ENCODE measurements around the gene SRSF2.
"Not testable (repeated sequence)": the region's sequence is repeated elsewhere in the genome, so short reads cannot be mapped to it uniquely, and the experiment has no call there.

The SRSF2 gene

DNA sequence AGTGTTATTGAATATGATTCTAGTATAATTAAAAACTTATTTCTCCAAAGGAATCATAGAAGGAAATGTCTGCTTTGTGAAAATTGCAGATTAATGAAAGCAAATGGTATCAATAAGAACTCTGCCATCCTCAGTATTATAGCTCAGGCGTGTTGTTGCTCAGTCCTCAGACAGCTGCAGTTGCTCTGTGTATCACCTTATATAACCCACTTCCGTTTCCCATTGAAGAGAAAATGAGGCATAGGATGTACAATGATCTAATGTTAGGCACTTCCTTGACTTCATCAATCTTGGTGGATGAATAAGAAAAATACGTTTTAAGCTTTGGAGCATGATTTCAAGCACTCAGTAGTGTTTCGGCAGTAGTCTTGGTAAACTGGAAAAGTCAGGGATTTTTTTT, 14.9 kb upstream of the SRSF2 start:
- H3K4me3 ChIP-seq (ENCODE audit: low read depth in 1 of 2, low read length in 2 of 2): no peak overlapping the region
- H3K36me3 ChIP-seq (ENCODE audit: insufficient read depth, low read length): peaks cover 34% of the 10 kb centered on the region

DNA sequence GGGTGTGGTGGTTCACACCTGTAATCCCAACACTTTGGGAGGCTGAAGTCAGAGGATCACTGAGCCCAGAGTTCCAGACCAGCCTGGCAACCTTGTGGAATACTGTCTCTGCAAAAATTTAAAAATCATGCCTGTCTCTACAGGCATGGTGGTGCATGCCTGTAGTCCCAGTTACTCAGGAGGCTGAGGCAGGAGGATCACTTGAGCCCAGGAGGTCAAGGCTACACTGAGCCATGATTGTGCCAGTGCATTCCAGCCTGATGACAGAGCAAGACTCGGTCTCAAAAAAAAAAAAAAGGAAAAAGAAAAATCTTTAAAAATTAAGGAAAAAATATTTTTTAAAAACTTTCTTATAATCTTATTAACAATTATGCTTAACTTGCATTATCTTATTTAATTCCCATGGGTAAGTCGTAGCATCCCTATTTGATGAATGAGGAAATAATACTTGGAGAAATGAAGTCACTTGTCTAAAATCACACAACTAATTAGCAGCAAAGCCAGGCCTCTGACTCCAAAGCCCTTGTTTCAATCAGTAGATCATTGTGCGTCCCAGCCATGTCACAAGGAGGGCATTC, 14.4 kb upstream of the SRSF2 start:
- H3K4me1 ChIP-seq (ENCODE audit: insufficient read depth, low read length): no peaks in the 10 kb centered on the region
- H3K9ac ChIP-seq (ENCODE audit: low read length): no peak overlapping the region
- H3K27me3 ChIP-seq (ENCODE audit: control insufficient read depth in 1 of 2, insufficient read depth in 2 of 2, low read length in 2 of 2): no peaks in the 10 kb centered on the region
- H3K4me3 ChIP-seq (ENCODE audit: low read depth in 1 of 2, low read length in 2 of 2): no peak overlapping the region
- H3K27ac ChIP-seq (ENCODE audit: low read depth, low read length): no peak overlapping the region
- H3K9me3 ChIP-seq (ENCODE audit: low read length): no peaks in the 10 kb centered on the region
- peaks cover 34% of the 10 kb centered on the region for H3K36me3 ChIP-seq (ENCODE audit: insufficient read depth, low read length)

More for the DNA sequence above, 14.9 kb upstream of the SRSF2 start:
- Histone ChIP-seq H3K9ac (ENCODE audit: low read length) (no peak overlapping the region), H3K27ac (ENCODE audit: low read depth, low read length) (no peak overlapping the region), H3K27me3 (ENCODE audit: control insufficient read depth in 1 of 2, insufficient read depth in 2 of 2, low read length in 2 of 2) (no peaks in the 10 kb centered on the region), H3K4me1 (ENCODE audit: insufficient read depth, low read length) (no peaks in the 10 kb centered on the region), H3K9me3 (ENCODE audit: low read length) (no peaks in the 10 kb centered on the region)

DNA sequence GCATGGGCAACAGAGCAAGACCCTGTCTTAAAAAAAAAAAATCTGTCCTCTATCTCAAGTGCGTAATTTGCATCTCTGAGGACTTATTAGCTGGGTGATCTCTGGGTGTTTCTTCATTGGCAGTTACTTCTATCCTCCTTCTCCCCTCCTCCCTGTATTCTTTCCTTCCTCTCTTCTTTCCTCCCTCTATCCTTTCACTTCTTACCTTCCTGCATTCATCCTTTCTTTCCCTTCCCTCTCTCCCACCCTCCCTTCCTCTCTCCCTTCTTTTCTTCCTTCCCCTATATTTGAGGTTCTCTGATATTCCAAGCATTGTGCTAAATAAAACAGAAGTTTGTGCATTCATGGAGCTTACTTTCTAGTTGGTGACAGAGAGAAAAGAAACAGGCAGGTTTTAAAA, 11.5 kb upstream of the SRSF2 start:
- Histone ChIP-seq H3K27ac (ENCODE audit: low read depth, low read length) (no peak overlapping the region), H3K9me3 (ENCODE audit: low read length) (no peaks in the 10 kb centered on the region), H3K4me3 (ENCODE audit: low read depth in 1 of 2, low read length in 2 of 2) (no peak overlapping the region), H3K36me3 (ENCODE audit: insufficient read depth, low read length) (peaks cover 46% of the 10 kb centered on the region), H3K9ac (ENCODE audit: low read length) (no peak overlapping the region), H3K27me3 (ENCODE audit: control insufficient read depth in 1 of 2, insufficient read depth in 2 of 2, low read length in 2 of 2) (no peaks in the 10 kb centered on the region), H3K4me1 (ENCODE audit: insufficient read depth, low read length) (no peaks in the 10 kb centered on the region)

DNA sequence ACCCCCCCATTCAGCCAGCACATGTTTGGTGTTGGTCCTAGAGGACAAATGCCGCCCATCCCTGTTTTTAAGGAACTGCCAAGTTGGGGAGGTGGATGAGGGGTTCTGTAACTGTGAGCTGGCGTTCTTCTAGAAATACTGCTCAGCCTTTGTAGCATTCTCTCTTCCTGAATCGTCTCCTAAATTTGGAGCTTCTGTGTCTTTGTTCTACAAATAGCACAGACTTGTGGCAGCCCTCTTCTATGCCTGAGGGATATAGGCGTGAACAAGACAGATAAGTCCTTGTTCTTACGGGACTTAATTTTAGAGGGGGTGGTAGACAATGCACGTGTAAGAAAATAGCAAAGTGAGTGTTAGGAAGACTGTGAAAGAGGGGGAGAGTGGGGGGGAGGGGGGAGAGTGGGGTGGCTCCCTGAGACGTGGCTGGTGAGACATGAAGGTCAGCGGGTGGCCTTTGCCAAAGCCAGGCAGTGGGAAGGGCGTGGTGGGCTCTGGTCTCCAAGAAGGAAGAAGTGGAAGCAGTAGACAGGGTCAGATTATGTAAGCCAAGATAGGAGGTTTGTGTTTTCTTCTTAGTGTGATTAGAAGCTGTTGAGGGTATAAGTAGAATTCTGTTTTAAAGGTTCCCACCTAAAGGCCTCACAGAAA, 10.7 kb upstream of the SRSF2 start:
- Histone ChIP-seq H3K9me3 (ENCODE audit: low read length) (no peaks in the 10 kb centered on the region), H3K4me1 (ENCODE audit: insufficient read depth, low read length) (no peaks in the 10 kb centered on the region), H3K27ac (ENCODE audit: low read depth, low read length) (no peak overlapping the region), H3K9ac (ENCODE audit: low read length) (no peak overlapping the region), H3K36me3 (ENCODE audit: insufficient read depth, low read length) (peaks cover 48% of the 10 kb centered on the region), H3K27me3 (ENCODE audit: control insufficient read depth in 1 of 2, insufficient read depth in 2 of 2, low read length in 2 of 2) (no peaks in the 10 kb centered on the region), H3K4me3 (ENCODE audit: low read depth in 1 of 2, low read length in 2 of 2) (no peak overlapping the region)

DNA sequence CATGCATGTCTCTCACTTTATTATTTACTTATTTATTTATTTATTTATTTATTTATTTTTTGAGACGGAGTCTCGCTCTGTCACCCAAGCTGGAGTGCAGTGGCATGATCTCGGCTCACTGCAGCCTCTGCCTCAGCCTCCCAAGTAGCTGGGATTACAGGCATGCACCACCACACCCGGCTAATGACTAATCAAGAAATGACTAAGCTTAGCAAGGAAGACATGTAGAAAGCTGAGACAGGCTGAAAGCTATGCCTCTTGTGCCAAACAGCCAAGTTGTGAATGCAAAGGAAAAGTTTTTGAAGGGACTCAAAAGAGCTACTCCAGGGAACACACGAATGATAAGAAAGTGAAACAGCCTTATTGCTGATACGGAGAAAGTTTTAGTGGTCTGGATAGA, 8.7 kb upstream of the SRSF2 start:
- not testable (repeated sequence) for H3K4me3 ChIP-seq (ENCODE audit: low read depth in 1 of 2, low read length in 2 of 2); H3K27ac ChIP-seq (ENCODE audit: low read depth, low read length); H3K4me1 ChIP-seq (ENCODE audit: insufficient read depth, low read length); H3K9me3 ChIP-seq (ENCODE audit: low read length); H3K9ac ChIP-seq (ENCODE audit: low read length); H3K27me3 ChIP-seq (ENCODE audit: control insufficient read depth in 1 of 2, insufficient read depth in 2 of 2, low read length in 2 of 2)
- H3K36me3 ChIP-seq (ENCODE audit: insufficient read depth, low read length): peaks cover 50% of the 10 kb centered on the region

DNA sequence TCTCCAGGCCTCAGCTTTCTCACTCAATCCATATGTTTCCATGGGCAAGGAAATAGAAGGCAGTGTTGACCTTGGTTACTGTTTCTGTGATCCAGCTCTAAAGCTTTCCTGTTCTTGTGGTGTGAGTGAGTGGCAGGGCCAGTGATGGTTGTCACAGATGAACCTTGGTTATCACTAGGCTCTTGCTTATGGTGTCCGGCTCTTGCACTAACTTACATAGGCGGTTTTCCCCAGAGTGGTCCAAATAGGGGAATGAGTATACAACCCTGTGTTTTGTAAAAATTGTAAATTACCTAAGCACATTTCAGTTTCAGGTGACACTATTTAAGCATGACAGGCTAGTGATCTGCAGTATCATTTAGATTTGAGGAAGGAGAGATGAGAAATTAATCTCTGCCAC, 7.6 kb upstream of the SRSF2 start:
- no peaks in the 10 kb centered on the region for H3K9me3 ChIP-seq (ENCODE audit: low read length)
- no peak overlapping the region for H3K27ac ChIP-seq (ENCODE audit: low read depth, low read length)
- H3K9ac ChIP-seq (ENCODE audit: low read length): no peak overlapping the region
- H3K4me3 ChIP-seq (ENCODE audit: low read depth in 1 of 2, low read length in 2 of 2): no peak overlapping the region
- H3K36me3 ChIP-seq (ENCODE audit: insufficient read depth, low read length): peaks cover 50% of the 10 kb centered on the region
- H3K27me3 ChIP-seq (ENCODE audit: control insufficient read depth in 1 of 2, insufficient read depth in 2 of 2, low read length in 2 of 2): no peaks in the 10 kb centered on the region
- peaks cover 16% of the 10 kb centered on the region for H3K4me1 ChIP-seq (ENCODE audit: insufficient read depth, low read length)

DNA sequence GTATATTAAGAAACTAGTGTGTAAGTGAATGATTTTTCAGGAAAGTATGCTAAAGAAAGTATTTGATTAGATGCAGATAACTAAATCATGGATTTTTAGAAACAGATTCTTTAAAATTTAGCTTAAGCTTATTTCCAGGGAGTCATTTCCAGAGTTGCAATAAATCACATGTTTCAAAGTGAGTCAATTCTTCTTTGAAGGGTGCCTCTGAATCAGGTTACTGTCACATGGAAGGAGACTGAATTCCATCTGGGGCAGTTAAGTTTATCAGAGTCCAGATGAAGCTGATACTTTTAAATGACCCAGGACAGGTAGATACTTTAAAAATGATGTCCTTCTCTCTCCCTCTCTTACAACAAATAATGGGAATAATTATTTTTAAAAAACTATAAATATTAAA, 5.8 kb upstream of the SRSF2 start:
- H3K4me1 ChIP-seq (ENCODE audit: insufficient read depth, low read length): peaks cover 31% of the 10 kb centered on the region
- H3K9me3 ChIP-seq (ENCODE audit: low read length): no peaks in the 10 kb centered on the region
- no peak overlapping the region for H3K9ac ChIP-seq (ENCODE audit: low read length)
- no peaks in the 10 kb centered on the region for H3K27me3 ChIP-seq (ENCODE audit: control insufficient read depth in 1 of 2, insufficient read depth in 2 of 2, low read length in 2 of 2)
- no peak overlapping the region for H3K4me3 ChIP-seq (ENCODE audit: low read depth in 1 of 2, low read length in 2 of 2)
- H3K27ac ChIP-seq (ENCODE audit: low read depth, low read length): no peak overlapping the region
- peaks cover 50% of the 10 kb centered on the region for H3K36me3 ChIP-seq (ENCODE audit: insufficient read depth, low read length)

DNA sequence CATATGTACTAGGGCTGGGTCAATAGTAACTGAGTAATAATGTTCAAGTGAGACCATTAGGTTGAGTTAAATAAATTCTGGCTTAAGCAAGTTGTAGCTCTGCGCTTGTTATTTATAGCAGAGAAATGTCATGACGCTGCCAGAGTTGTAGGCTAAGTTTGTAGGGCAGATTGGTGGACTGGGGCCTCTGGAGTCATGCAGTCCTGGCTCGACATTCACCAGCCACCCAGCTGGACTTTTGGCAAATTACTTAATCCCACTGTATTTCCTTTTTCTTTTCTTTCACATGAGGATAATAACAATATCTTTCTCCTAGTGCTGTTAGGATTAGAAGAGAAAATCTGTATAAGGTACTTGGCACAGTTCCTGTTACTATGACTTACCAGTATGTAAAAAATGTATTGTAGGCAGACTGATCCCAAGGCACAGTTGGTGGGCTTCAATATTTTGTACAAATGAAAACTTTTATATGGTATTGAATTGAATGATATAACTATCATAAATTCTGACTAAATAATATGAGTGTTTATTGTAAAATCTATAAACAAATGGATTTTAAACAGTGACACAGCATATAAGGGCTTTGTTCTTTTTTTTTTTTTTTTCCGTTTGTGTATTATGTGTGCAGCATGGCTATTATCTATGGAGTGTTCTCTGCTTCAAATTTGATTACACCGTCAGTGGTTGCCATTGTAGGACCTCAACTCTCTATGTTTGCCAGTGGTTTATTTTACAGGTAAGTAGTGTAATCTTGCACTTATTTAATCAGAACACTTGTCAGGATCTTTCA, 3.4 kb upstream of the SRSF2 start:
- H3K36me3 ChIP-seq (ENCODE audit: insufficient read depth, low read length): peaks cover 35% of the 10 kb centered on the region

DNA sequence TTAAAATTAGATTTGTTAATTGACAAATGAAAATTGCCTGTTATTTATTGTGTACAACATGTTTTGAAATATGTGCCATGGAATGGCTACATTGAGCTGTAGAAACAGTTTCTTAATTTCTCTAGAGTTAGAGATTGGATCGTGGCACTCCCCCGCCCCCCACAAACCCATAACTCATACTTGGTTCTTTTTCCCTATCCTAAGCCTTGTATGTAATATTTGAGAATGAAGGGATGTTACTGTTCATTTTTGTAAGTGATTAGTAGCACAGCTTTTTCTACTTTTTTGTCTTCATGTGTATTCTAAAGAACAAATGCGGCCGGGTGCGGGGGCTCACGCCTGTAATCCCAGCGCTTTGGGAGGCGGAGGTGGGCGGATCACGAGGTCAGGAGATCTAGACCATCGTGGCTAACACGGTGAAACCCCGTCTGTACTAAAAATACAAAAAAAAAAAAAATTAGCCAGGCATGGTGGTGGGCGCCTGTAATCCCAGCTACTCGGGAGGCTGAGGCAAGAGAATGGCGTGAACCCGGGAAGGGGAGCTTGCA, 2.5 kb upstream of the SRSF2 start:
- Histone ChIP-seq H3K4me1 (ENCODE audit: insufficient read depth, low read length) (peaks cover 45% of the 10 kb centered on the region), H3K36me3 (ENCODE audit: insufficient read depth, low read length) (peaks cover 35% of the 10 kb centered on the region), H3K9ac (ENCODE audit: low read length) (peak overlapping the region; percentile 98)
- not testable (repeated sequence) for H3K4me3 ChIP-seq (ENCODE audit: low read depth in 1 of 2, low read length in 2 of 2); H3K9me3 ChIP-seq (ENCODE audit: low read length); H3K27ac ChIP-seq (ENCODE audit: low read depth, low read length); H3K27me3 ChIP-seq (ENCODE audit: control insufficient read depth in 1 of 2, insufficient read depth in 2 of 2, low read length in 2 of 2)

More for the DNA sequence above, 3.4 kb upstream of the SRSF2 start:
- H3K9ac ChIP-seq (ENCODE audit: low read length): no peak overlapping the region
- no peaks in the 10 kb centered on the region for H3K27me3 ChIP-seq (ENCODE audit: control insufficient read depth in 1 of 2, insufficient read depth in 2 of 2, low read length in 2 of 2)
- H3K27ac ChIP-seq (ENCODE audit: low read depth, low read length): peak overlapping the region; percentile 51
- H3K9me3 ChIP-seq (ENCODE audit: low read length): no peaks in the 10 kb centered on the region
- peaks cover 36% of the 10 kb centered on the region for H3K4me1 ChIP-seq (ENCODE audit: insufficient read depth, low read length)
- H3K4me3 ChIP-seq (ENCODE audit: low read depth in 1 of 2, low read length in 2 of 2): no peak overlapping the region

DNA sequence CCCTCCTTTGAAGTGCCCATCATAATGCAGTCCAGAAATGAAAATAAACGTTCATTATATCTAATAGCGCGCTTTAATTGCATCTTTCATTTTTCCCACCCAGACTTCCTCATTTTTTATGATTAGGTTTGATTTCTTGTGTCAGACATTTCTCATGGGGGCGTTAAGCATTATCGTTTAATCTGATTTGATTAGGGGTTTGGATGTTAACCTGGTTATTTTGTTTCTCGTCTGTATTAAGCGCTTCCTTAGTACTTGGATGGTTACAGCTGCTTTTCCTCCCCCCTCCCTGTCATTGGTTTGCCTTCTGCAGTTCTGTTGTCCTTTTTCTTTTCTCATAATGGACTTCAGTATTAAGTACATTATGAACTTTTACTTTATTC, 1.3 kb upstream of the SRSF2 start:
- Histone ChIP-seq H3K4me3 (ENCODE audit: low read depth in 1 of 2, low read length in 2 of 2) (peak overlapping the region; percentile 24 to 99), H3K4me1 (ENCODE audit: insufficient read depth, low read length) (peaks cover 57% of the 10 kb centered on the region), H3K9me3 (ENCODE audit: low read length) (no peaks in the 10 kb centered on the region), H3K27me3 (ENCODE audit: control insufficient read depth in 1 of 2, insufficient read depth in 2 of 2, low read length in 2 of 2) (no peaks in the 10 kb centered on the region), H3K9ac (ENCODE audit: low read length) (peak overlapping the region; percentile 98), H3K36me3 (ENCODE audit: insufficient read depth, low read length) (peaks cover 35% of the 10 kb centered on the region), H3K27ac (ENCODE audit: low read depth, low read length) (peak overlapping the region; percentile 98)

DNA sequence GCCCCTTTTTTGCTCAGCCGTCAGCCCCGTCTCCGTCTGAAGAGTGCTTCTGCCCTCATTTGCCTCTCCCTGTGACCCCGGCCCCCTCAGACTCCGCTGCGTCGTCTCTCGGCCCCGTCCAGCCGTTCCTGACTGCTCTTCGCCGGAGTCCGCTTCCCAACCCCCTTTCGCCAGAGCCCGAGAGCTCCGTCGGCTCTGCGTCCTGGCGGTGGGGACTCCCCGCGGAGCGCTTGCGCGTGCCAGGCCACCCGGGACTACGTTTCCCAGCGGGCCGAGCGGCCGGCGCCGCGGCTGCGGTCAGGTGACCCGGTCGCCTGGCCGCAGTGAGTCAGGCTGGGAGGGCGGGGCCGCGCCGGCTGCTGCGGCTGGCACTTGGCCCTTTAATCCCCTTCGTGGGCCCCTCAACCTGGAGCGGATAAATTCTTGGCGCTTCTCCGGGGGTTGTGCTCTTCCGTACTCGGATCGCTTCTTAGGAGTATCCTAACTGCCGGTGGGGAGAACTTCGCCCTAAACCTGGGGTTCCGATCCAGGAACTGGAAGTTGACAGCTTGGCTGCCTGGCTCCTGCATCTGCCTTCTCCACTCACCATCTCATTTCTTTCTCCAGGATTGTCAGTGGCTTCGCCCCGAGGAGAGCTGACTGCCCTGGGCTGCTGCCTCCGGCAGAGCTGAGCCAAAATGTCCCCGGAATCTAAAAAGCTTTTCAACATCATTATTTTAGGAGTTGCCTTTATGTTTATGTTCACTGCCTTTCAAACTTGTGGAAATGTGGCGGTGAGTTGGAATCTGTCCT, 741 bp upstream of the SRSF2 start, which contains the start of gene MFSD11:
Gene MFSD11, plus strand, starts transcription at position 444 of the 792 bp plus-strand sequence. Its CDS starts 234 bp downstream, at position 678.
- Histone ChIP-seq H3K9me3 (ENCODE audit: low read length) (no peaks in the 10 kb centered on the region), H3K4me1 (ENCODE audit: insufficient read depth, low read length) (peaks cover 62% of the 10 kb centered on the region), H3K36me3 (ENCODE audit: insufficient read depth, low read length) (peaks cover 40% of the 10 kb centered on the region)

More for the DNA sequence above, 741 bp upstream of the SRSF2 start, which contains the start of gene MFSD11:
- no peaks in the 10 kb centered on the region for H3K27me3 ChIP-seq (ENCODE audit: control insufficient read depth in 1 of 2, insufficient read depth in 2 of 2, low read length in 2 of 2)
- peak within 1 kb of the TSS; percentile 98 for H3K9ac ChIP-seq (ENCODE audit: low read length)
- peak within 1 kb of the TSS; percentile 100 for H3K27ac ChIP-seq (ENCODE audit: low read depth, low read length)
- peak within 1 kb of the TSS; percentile 88 to 99 for H3K4me3 ChIP-seq (ENCODE audit: low read depth in 1 of 2, low read length in 2 of 2)

Data from muscle layer of colon (tissue), 2 donors.